HG03521 (cell line): Measurements from ENCODE around the gene IMPDH2.

Source experiments
- ATAC-seq: cut with Tn5 transposase; IDR thresholded peaks from one replicate; pipeline ENCODE4 v1.9.1; 2021; ENCODE audit warnings: mild to moderate bottlenecking, moderate library complexity; ENCODE audit not compliant: unreplicated experiment

The IMPDH2 gene

GRCh38 chr3:48984663-48985062 lies 44.5 kb downstream of the IMPDH2 start:
- no peak for ATAC-seq

- ATAC-seq: no peak
Observed at GRCh38 chr3:48983096-48983495, 46.1 kb downstream of the IMPDH2 start.

GRCh38 chr3:48982686-48983085 lies 46.5 kb downstream of the IMPDH2 start:
- ATAC-seq: no peak

GRCh38 chr3:48982016-48982415 lies 47.2 kb downstream of the IMPDH2 start:
- ATAC-seq: no peak

- ATAC-seq: no peak
Observed at GRCh38 chr3:48980295-48980694, 48.9 kb downstream of the IMPDH2 start.

GRCh38 chr3:48979451-48979850 lies 49.7 kb downstream of the IMPDH2 start:
- no peak for ATAC-seq
